HL-60 (cell line): Measurements from ENCODE around the gene KLHL36.

Experiments used
- DNase-seq, 2 experiments: peaks; one replicate each; pipeline ENCODE4 v3.0.0-alpha.2; 2010 to 2020; ENCODE audit warnings: low read depth in 1 of 2, low spot score in 1 of 2
- H3K27ac ChIP-seq: fragments of 250-450 bp; sonication (Bioruptor Pico); replicated peaks from 2 replicates; pipeline ENCODE4 v1.5.1; 2020; ENCODE audit warnings: mild to moderate bottlenecking, moderate library complexity
- H3K27me3 ChIP-seq: fragments of 250-450 bp; sonication (Bioruptor Pico); 2 replicates; pipeline ENCODE4 v1.5.1; 2021; ENCODE audit warnings: mild to moderate bottlenecking, moderate library complexity; ENCODE audit not compliant: insufficient read depth, poor library complexity, severe bottlenecking
- H3K4me3 ChIP-seq: replicated peaks from 2 replicates; pipeline ENCODE4 v1.5.1; 2011; ENCODE audit warnings: mild to moderate bottlenecking, control low read depth, low read length; ENCODE audit not compliant: insufficient read depth
- GABPA ChIP-seq: IDR thresholded peaks from 2 replicates; pipeline ENCODE4 v1.6.1; 2012; ENCODE audit warnings: low read depth
- POLR2AphosphoS5 ChIP-seq: IDR thresholded peaks from 2 replicates; pipeline ENCODE4 v1.6.1; 2012; ENCODE audit warnings: low read depth
- SPI1 ChIP-seq: IDR thresholded peaks from 2 replicates; pipeline ENCODE4 v1.6.1; 2012; ENCODE audit warnings: low read depth, mild to moderate bottlenecking, borderline replicate concordance
- long read RNA-seq: library from polyadenylated mRNA; unstranded; transcript quantifications from one replicate; pipeline ENCODE4 v2.0.0, GENCODE V29; 2020
- TF ChIP-seq, protein P1 (sequence below): IDR thresholded peaks from one replicate; pipeline ENCODE4 v1.5.1; 2011; ENCODE audit warnings: low read length, control low read depth, inconsistent platforms; ENCODE audit not compliant: insufficient read depth
- TF ChIP-seq, protein P2 (sequence below): IDR thresholded peaks from 2 replicates; pipeline ENCODE4 v1.6.1; 2012; ENCODE audit warnings: low read depth; ENCODE audit not compliant: insufficient replicate concordance

Gene KLHL36
- long read RNA-seq, transcript KLHL36-204 (5 exons, 2,173 nt), result major isoform, 45 of 90 reads
- long read RNA-seq, partial matches to known transcripts, result 27 of 90 reads
- long read RNA-seq, other reads (novel, unspliced or antisense), result 18 of 90 reads

DNA sequence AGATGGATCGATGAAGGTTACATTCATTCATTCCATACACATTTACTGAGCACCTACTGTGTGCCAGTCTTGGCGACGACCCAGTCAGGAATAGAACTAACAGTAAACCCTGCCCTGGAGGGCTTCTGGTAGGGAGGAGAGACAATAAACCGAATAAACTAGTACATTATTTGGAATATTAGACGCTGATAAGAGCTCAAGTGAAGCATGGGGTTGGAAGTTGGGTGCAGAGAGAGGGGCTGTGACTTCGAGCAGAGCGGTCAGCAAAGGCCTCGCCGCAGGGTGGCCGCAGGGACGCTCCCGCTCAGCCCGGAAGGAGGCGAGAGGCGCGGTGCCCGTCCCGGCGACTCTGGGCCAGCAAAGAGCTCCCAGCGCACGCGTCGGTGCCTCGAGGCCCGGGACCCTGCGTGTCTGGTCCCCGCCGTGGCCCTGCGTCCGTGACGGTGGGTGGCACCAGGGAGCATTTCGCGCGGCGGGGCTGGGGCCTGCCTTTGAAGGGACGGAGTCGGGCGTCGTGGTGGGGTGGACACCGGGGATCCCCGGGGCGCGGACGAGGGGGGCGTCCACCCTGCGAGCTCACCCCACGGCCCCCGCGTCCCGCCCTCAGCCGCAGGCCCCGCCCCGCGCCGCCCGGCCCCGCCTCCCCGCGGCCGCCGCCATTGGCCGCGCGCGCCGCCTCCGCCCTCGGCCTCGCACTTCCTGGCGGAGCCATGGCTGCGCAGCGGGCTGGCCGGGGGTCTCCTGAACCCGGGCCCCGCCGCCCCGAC is at the start of gene KLHL36:
TSS of gene KLHL36 (plus strand) at position 684 of the 767 bp plus-strand sequence. CDS start 2,357 bp downstream, outside the sequence.
- peak in 1 of 2 experiments; percentile 28 for DNase-seq
- Histone ChIP-seq H3K4me3 (peak within 1 kb of the TSS; percentile 48), H3K27ac (peak within 1 kb of the TSS; percentile 51), H3K27me3 (no peaks in the 10 kb centered on the region)
- no peak for TF ChIP-seq POLR2AphosphoS5

DNA sequence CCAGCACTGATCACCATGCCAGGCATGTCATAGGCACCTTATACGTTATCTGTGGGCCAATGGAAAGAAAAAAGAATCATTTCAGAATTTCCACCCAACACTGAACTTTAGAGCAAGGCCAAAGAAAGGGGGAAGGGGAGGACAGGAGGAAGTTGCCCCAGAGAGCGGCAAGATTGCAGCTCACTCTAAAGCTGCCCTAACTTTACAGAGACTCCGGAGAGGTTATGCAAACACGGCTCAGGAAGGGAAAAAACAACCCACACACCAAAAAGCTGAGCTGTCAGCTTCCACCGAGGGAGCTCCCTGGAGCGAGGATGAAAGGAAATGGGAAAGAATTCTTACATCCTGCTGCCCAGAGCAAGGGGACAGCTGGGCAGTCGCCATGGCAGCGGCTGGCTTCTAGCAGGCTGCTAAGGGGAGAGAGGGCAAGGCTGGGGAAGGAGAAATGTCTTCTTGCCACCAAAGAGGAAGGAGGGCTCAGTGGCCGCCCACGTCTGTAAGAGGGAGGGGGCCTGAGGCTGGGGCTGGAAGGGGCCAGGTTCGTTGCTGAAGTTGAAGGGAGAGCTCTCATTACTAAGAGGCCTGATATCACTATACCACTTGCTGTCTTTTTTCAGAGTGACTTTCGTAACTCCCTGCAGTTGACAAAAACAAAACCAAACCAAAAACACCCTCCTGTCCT is 48.6 kb upstream of the KLHL36 start:
- TF ChIP-seq POLR2AphosphoS5 (peak; percentile 88), GABPA (peak; percentile 74), SPI1 (peak; percentile 86)
- TF ChIP-seq, protein P1, sequence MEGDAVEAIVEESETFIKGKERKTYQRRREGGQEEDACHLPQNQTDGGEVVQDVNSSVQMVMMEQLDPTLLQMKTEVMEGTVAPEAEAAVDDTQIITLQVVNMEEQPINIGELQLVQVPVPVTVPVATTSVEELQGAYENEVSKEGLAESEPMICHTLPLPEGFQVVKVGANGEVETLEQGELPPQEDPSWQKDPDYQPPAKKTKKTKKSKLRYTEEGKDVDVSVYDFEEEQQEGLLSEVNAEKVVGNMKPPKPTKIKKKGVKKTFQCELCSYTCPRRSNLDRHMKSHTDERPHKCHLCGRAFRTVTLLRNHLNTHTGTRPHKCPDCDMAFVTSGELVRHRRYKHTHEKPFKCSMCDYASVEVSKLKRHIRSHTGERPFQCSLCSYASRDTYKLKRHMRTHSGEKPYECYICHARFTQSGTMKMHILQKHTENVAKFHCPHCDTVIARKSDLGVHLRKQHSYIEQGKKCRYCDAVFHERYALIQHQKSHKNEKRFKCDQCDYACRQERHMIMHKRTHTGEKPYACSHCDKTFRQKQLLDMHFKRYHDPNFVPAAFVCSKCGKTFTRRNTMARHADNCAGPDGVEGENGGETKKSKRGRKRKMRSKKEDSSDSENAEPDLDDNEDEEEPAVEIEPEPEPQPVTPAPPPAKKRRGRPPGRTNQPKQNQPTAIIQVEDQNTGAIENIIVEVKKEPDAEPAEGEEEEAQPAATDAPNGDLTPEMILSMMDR, result no peak
- TF ChIP-seq, protein P2, sequence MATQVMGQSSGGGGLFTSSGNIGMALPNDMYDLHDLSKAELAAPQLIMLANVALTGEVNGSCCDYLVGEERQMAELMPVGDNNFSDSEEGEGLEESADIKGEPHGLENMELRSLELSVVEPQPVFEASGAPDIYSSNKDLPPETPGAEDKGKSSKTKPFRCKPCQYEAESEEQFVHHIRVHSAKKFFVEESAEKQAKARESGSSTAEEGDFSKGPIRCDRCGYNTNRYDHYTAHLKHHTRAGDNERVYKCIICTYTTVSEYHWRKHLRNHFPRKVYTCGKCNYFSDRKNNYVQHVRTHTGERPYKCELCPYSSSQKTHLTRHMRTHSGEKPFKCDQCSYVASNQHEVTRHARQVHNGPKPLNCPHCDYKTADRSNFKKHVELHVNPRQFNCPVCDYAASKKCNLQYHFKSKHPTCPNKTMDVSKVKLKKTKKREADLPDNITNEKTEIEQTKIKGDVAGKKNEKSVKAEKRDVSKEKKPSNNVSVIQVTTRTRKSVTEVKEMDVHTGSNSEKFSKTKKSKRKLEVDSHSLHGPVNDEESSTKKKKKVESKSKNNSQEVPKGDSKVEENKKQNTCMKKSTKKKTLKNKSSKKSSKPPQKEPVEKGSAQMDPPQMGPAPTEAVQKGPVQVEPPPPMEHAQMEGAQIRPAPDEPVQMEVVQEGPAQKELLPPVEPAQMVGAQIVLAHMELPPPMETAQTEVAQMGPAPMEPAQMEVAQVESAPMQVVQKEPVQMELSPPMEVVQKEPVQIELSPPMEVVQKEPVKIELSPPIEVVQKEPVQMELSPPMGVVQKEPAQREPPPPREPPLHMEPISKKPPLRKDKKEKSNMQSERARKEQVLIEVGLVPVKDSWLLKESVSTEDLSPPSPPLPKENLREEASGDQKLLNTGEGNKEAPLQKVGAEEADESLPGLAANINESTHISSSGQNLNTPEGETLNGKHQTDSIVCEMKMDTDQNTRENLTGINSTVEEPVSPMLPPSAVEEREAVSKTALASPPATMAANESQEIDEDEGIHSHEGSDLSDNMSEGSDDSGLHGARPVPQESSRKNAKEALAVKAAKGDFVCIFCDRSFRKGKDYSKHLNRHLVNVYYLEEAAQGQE, result peak; percentile 34
- H3K27me3 ChIP-seq, result no peaks in the 10 kb centered on the region
- H3K27ac ChIP-seq, result peak overlapping the region; percentile 91
- peak overlapping the region; percentile 5; the same call in 1 of the 2 replicates for H3K4me3 ChIP-seq
- DNase-seq, result peak; percentile 88 to 97

DNA sequence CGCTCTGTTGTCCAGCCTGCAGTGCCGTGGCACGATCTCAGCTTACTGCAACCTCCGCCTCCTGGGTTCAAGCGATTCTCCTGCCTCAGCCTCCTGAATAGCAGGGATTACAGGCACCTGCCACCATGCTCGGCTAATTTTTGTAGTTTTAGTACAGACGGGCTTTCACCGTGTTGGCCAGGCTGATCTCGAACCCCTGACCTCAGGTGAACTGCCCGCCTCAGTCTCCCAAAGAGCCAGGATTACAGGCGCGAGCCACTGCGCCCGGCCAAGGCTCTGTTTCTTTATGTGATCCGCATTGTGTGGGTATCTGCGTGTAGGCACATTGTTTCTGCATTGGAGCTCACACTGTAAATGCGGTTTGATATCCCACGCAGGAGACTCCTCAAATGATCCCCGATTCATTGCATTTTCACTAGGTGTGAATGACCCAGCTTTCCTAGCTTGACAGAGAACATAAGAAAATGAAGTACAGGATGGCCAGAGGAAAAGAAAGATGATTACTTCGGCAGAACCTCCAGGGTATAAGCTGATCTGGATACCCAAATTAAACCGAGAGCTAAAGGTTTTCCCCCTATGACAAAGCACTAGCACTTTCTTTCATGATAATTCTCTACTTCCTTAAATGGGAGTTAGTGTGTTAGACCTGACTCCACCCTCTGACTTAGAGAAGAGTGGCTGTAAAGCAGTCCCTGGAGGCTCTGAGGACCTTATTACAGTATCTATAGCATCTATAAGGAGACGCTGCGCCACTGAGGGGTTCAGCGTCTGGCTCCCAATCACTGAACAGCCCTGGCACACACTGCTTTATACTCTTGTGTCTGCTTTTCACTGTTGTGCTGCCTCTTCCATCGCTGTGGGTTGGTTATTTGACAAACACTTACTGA is 47.7 kb upstream of the KLHL36 start:
- TF ChIP-seq SPI1, result peak; percentile 40; the same call in 1 of the 2 replicates
- TF ChIP-seq GABPA, result no peak
- H3K27me3 ChIP-seq, result no peaks in the 10 kb centered on the region
- peak in 1 of 2 experiments; percentile 78 for DNase-seq
- peak overlapping the region; percentile 91 for H3K27ac ChIP-seq
- H3K4me3 ChIP-seq, result peak overlapping the region; percentile 25

DNA sequence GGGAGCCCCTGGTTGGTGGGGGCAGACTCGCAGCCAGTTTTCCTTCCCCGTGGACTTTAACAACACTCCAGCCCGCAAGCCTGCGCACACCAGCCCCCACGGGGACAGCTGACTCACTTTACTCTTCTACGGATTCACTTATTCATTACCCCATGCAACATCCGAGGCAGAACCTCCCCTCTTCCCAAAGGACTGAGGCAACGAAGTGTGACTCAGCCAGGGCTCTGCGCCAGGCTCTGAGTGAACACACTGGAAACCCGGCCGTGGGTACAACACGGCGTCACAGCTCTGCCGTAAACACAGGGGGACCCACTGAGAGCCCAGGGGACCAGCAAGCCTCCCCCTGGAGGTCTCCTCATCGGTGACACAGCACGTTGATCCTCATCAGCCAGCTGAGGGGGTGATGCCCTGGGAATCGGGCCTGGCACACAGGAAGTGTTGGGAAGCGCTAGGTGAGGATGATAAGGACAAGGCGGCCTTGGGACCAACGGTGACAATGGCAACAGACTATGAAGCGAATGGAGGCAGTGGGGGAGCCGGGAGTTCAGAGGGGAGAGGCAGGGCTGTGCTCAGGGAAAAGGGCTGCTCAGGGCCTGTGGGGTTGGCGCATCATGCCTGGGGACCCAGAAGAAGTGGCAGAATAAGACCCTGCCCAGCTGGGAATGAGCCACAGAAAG is 45.0 kb upstream of the KLHL36 start:
- no peak for TF ChIP-seq GABPA
- TF ChIP-seq SPI1, result no peak
- TF ChIP-seq POLR2AphosphoS5, result no peak
- TF ChIP-seq, protein P2, result no peak
- TF ChIP-seq, protein P1, result no peak
- Histone ChIP-seq H3K27ac (peak overlapping the region; percentile 91), H3K27me3 (no peaks in the 10 kb centered on the region), H3K4me3 (0 out of 2 replicates have a peak overlapping the region, but pooled peaks have one; percentile 7)
- peak; percentile 72 to 82 for DNase-seq
